ENCODE data around the gene MACROD2.

GRCh38 chr20:15862178-15862577 lies 1866.9 kb downstream of the MACROD2 start:
- TF ChIP-seq, protein P1, sequence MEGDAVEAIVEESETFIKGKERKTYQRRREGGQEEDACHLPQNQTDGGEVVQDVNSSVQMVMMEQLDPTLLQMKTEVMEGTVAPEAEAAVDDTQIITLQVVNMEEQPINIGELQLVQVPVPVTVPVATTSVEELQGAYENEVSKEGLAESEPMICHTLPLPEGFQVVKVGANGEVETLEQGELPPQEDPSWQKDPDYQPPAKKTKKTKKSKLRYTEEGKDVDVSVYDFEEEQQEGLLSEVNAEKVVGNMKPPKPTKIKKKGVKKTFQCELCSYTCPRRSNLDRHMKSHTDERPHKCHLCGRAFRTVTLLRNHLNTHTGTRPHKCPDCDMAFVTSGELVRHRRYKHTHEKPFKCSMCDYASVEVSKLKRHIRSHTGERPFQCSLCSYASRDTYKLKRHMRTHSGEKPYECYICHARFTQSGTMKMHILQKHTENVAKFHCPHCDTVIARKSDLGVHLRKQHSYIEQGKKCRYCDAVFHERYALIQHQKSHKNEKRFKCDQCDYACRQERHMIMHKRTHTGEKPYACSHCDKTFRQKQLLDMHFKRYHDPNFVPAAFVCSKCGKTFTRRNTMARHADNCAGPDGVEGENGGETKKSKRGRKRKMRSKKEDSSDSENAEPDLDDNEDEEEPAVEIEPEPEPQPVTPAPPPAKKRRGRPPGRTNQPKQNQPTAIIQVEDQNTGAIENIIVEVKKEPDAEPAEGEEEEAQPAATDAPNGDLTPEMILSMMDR (IDR thresholded peaks at IDR 0.05) = no peak
- TF ChIP-seq POLR2A (IDR thresholded peaks at IDR 0.05) = no peak

Data from uterus (tissue), 2 donors.